Measurements from ENCODE around the gene TRIM5. TPM values are rescaled to one million over a fixed set of nuclear protein-coding genes. Genes with fewer than 3 reads are reported as not detected.

TRIM5 gene, protein sequence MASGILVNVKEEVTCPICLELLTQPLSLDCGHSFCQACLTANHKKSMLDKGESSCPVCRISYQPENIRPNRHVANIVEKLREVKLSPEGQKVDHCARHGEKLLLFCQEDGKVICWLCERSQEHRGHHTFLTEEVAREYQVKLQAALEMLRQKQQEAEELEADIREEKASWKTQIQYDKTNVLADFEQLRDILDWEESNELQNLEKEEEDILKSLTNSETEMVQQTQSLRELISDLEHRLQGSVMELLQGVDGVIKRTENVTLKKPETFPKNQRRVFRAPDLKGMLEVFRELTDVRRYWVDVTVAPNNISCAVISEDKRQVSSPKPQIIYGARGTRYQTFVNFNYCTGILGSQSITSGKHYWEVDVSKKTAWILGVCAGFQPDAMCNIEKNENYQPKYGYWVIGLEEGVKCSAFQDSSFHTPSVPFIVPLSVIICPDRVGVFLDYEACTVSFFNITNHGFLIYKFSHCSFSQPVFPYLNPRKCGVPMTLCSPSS
- 21.3 and 21.5 TPM in 2 replicates for total RNA-seq (2021)
- long read RNA-seq, transcript TRIM5-202 (8 exons, 2,991 nt), result major isoform, 18 of 66 reads
- long read RNA-seq, partial matches to known transcripts, result 3 of 66 reads
- long read RNA-seq, other reads (novel, unspliced or antisense), result 44 of 66 reads

DNA sequence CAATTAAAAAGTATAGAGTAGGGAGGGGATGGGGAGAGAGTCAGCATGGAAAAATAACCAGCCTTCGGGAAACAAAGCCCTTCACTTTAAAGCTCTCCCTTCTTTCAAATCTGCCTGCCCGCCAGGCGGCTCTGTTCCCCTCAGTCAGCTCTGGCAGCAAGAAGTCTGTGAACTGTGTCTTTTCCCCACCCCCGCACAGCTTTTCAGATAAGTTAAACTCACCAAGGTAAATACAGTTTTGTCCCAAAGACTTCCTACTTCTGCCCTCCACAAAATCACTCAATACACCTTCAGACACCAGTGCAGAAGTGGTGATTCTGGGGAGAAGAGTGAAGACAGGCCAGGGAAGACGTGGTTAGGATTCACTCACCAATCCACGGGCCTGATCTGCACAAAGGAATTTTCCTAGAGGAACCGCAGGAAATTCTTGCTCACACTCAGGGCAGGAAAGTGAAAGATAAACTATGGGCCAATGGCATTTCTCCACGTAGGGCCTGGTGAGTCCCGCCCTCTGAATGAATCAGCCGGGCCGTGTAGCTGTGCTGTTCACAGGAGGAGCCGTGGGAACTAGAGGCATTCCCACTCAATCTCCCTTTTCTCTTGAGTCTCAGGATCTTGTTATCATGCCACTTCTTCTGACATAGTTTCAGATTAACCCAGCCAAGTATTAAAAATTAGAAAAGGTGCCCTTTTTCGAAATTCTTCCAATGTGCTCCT, at the start of gene TRIM5:
TRIM5 (minus strand) TSS at position 429 of the 717 bp plus-strand sequence. CDS start 4,897 bp downstream, outside the sequence.
- H2BK120ac ChIP-seq (ENCODE audit: low read depth, low read length, poor library complexity, severe bottlenecking), result no peak within 1 kb of the TSS
- H3K23ac ChIP-seq (ENCODE audit: insufficient read length, low read depth, low read length), result no peak within 1 kb of the TSS
- peak within 1 kb of the TSS; percentile 86 for H3K9ac ChIP-seq (ENCODE audit: extremely low read depth, insufficient read length, low read length)
- no peaks in the 10 kb centered on the region for H4K20me1 ChIP-seq (ENCODE audit: control insufficient read depth, insufficient read depth, insufficient read length)
- no peak within 1 kb of the TSS for H3T11ph ChIP-seq (ENCODE audit: low read length)
- Mint-ChIP-seq H3K4me1 (peaks cover 28 to 33% of the 10 kb centered on the region in 2 experiments), H3K27ac (peak within 1 kb of the TSS; percentile 99 to 100 (median 99)), H3K9me3 (peaks cover 7 to 11% of the 10 kb centered on the region in 2 experiments), H3K27me3 (ENCODE audit: low read depth) (no peaks in the 10 kb centered on the region), H3K4me3 (peak within 1 kb of the TSS; percentile 80 to 83), H3K36me3 (ENCODE audit: insufficient read depth in 1 of 3, low read depth in 3 of 3) (peaks cover 11 to 24% (median 16%) of the 10 kb centered on the region in 3 experiments)
- H3K27ac ChIP-seq (ENCODE audit: insufficient read length, low read depth, low read length), result peak within 1 kb of the TSS; percentile 87
- peak within 1 kb of the TSS; percentile 97 for H2AFZ ChIP-seq (ENCODE audit: low read length)
- H3K14ac ChIP-seq (ENCODE audit: insufficient read depth, low read length), result peak within 1 kb of the TSS; percentile 91; the same call in 1 of the 2 replicates
- H4K91ac ChIP-seq (ENCODE audit: insufficient read length, low read depth, low read length), result no peak within 1 kb of the TSS
- H3K4me1 ChIP-seq (ENCODE audit: insufficient read depth, low read length), result no peaks in the 10 kb centered on the region; the same call in 1 of the 2 replicates
- peak within 1 kb of the TSS; percentile 91 for H3K18ac ChIP-seq (ENCODE audit: insufficient read length, low read depth, low read length)
- DNase-seq, result peak; percentile 85
- peaks cover 5% of the 10 kb centered on the region for H3K23me2 ChIP-seq (ENCODE audit: insufficient read length, low read depth, low read length, poor library complexity, severe bottlenecking)
- H3K4ac ChIP-seq (ENCODE audit: low read depth, low read length), result no peak within 1 kb of the TSS
- H3K4me2 ChIP-seq (ENCODE audit: insufficient read depth, insufficient read length, low read length), result peak within 1 kb of the TSS; percentile 69
- no peak within 1 kb of the TSS for H2BK12ac ChIP-seq (ENCODE audit: insufficient read length, low read depth, low read length)
- H2BK15ac ChIP-seq (ENCODE audit: low read depth, low read length), result no peak within 1 kb of the TSS
- no peaks in the 10 kb centered on the region; the same call in 1 of the 2 replicates for H3K79me2 ChIP-seq (ENCODE audit: insufficient read depth, low read length)
- TF ChIP-seq, protein P1, sequence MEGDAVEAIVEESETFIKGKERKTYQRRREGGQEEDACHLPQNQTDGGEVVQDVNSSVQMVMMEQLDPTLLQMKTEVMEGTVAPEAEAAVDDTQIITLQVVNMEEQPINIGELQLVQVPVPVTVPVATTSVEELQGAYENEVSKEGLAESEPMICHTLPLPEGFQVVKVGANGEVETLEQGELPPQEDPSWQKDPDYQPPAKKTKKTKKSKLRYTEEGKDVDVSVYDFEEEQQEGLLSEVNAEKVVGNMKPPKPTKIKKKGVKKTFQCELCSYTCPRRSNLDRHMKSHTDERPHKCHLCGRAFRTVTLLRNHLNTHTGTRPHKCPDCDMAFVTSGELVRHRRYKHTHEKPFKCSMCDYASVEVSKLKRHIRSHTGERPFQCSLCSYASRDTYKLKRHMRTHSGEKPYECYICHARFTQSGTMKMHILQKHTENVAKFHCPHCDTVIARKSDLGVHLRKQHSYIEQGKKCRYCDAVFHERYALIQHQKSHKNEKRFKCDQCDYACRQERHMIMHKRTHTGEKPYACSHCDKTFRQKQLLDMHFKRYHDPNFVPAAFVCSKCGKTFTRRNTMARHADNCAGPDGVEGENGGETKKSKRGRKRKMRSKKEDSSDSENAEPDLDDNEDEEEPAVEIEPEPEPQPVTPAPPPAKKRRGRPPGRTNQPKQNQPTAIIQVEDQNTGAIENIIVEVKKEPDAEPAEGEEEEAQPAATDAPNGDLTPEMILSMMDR (conservative IDR thresholded peaks at IDR 0.05), result peak; percentile 68
- no peak within 1 kb of the TSS for H4K5ac ChIP-seq (ENCODE audit: insufficient read length, low read depth, low read length)
- H2BK5ac ChIP-seq (ENCODE audit: insufficient read length, low read length), result no peak within 1 kb of the TSS
- no peak within 1 kb of the TSS for H2BK20ac ChIP-seq (ENCODE audit: low read depth, low read length, poor library complexity, severe bottlenecking)
- no peak within 1 kb of the TSS for H4K8ac ChIP-seq (replicated peaks; ENCODE audit: insufficient read length, low read depth, low read length)
- no peak within 1 kb of the TSS for H3K56ac ChIP-seq (ENCODE audit: insufficient read length, low read depth, low read length)
- no peaks in the 10 kb centered on the region for H3K27me3 ChIP-seq (ENCODE audit: insufficient read depth, low read length)
- no peaks in the 10 kb centered on the region for H3K9me3 ChIP-seq (ENCODE audit: control insufficient read depth, low read depth, low read length)
- H2AK5ac ChIP-seq (ENCODE audit: insufficient read length, low read length), result no peak within 1 kb of the TSS
- no CpG with 5 or more reads among the region's 13 CpGs for WGBS (ENCODE audit: extremely low coverage, insufficient read length, low lambda C conversion rate)
- H3K79me1 ChIP-seq (ENCODE audit: insufficient read depth, low read depth, low read length, poor library complexity, severe bottlenecking), result no peaks in the 10 kb centered on the region
